ENCODE results near the gene SCAF1. TPM values are rescaled to one million over a fixed set of nuclear protein-coding genes. Genes with fewer than 3 reads are reported as not detected.

The SCAF1 gene
- total RNA-seq, 1 experiment from 2014 or later = 83.4 TPM

- peaks cover 29% of the 10 kb centered on the region for H3K4me1 Mint-ChIP-seq (ENCODE audit: low read depth, unreplicated experiment)
- H3K36me3 Mint-ChIP-seq (ENCODE audit: insufficient read depth, unreplicated experiment) = peaks cover 49% of the 10 kb centered on the region
- CTCF ChIA-PET = interaction anchor here (0.6 to 1.3 kb wide), 3 partner anchors 27 to 86 kb away, joined by 3 to 5 read pairs (median 3); partner anchors contain the start of gene RRAS
- intact Hi-C loops (cut with micrococcal nuclease; ENCODE audit: unreplicated experiment) = no loop called here
- no peaks in the 10 kb centered on the region for H3K27me3 Mint-ChIP-seq (ENCODE audit: insufficient read depth, unreplicated experiment)
- H3K4me3 Mint-ChIP-seq (ENCODE audit: unreplicated experiment) = peak overlapping the region; percentile 74
- no peaks in the 10 kb centered on the region for H3K9me3 ChIP-seq
- POLR2A ChIA-PET = interaction anchor here (0.6 to 1.2 kb wide), 2 partner anchors 13 to 47 kb away, joined by 6 to 10 read pairs; partner anchors contain the start of gene RRAS
- H3K4me1 ChIP-seq = peaks cover 10% of the 10 kb centered on the region
- H3K9me3 Mint-ChIP-seq (ENCODE audit: unreplicated experiment) = no peaks in the 10 kb centered on the region
- no peak for TF ChIP-seq CTCF (IDR thresholded peaks at IDR 0.05; ENCODE audit: insufficient read depth in 1 of 2, low read depth in 1 of 2, low read length in 1 of 2, severe bottlenecking in 1 of 2, unreplicated experiment in 1 of 2)
- no peaks in the 10 kb centered on the region for H3K27me3 ChIP-seq (replicated peaks; ENCODE audit: control insufficient read depth, insufficient read depth, low read length)
- no TSS peak for BruUV-seq (replicated peaks)
- peak; percentile 79 to 86 for DNase-seq
- no peak overlapping the region for H3K4me3 ChIP-seq (ENCODE audit: low read depth, low read length)
- peak overlapping the region; percentile 27 for H3K27ac Mint-ChIP-seq (ENCODE audit: unreplicated experiment)
- peaks cover 1% of the 10 kb centered on the region for H3K36me3 ChIP-seq (ENCODE audit: control insufficient read depth, insufficient read depth, low read length)
Observed at GRCh38 chr19:49593233-49594113, 48.5 kb upstream of the SCAF1 start.

- H3K4me3 Mint-ChIP-seq (ENCODE audit: unreplicated experiment) = peak overlapping the region; percentile 74
- peaks cover 29% of the 10 kb centered on the region for H3K4me1 Mint-ChIP-seq (ENCODE audit: low read depth, unreplicated experiment)
- Histone ChIP-seq H3K36me3 (ENCODE audit: control insufficient read depth, insufficient read depth, low read length) (peaks cover 2% of the 10 kb centered on the region), H3K27me3 (replicated peaks; ENCODE audit: control insufficient read depth, insufficient read depth, low read length) (no peaks in the 10 kb centered on the region), H3K4me3 (ENCODE audit: low read depth, low read length) (no peak overlapping the region), H3K9me3 (no peaks in the 10 kb centered on the region), H3K4me1 (peaks cover 10% of the 10 kb centered on the region)
- intact Hi-C loops (cut with micrococcal nuclease; ENCODE audit: unreplicated experiment) = no loop called here
- H3K9me3 Mint-ChIP-seq (ENCODE audit: unreplicated experiment) = no peaks in the 10 kb centered on the region
- no peak for DNase-seq
- H3K27ac Mint-ChIP-seq (ENCODE audit: unreplicated experiment) = peak overlapping the region; percentile 27
- no peak for TF ChIP-seq CTCF (IDR thresholded peaks at IDR 0.05; ENCODE audit: insufficient read depth in 1 of 2, low read depth in 1 of 2, low read length in 1 of 2, severe bottlenecking in 1 of 2, unreplicated experiment in 1 of 2)
- no TSS peak for BruUV-seq (replicated peaks)
- no peaks in the 10 kb centered on the region for H3K27me3 Mint-ChIP-seq (ENCODE audit: insufficient read depth, unreplicated experiment)
- ChIA-PET CTCF (interaction anchor here (0.7 to 1.3 kb wide), 2 partner anchors 26 to 46 kb away, joined by 3 to 5 read pairs; partner anchors contain the start of gene RRAS), POLR2A (no interaction called here)
- H3K36me3 Mint-ChIP-seq (ENCODE audit: insufficient read depth, unreplicated experiment) = peaks cover 56% of the 10 kb centered on the region
Observed at GRCh38 chr19:49594157-49594992, 47.6 kb upstream of the SCAF1 start.

Measured in Caco-2 (cell line).